Chondrocyte (in vitro differentiated cells): Measurements from ENCODE around the gene NCF4. TPM values are rescaled to one million over a fixed set of nuclear protein-coding genes. Genes with fewer than 3 reads are reported as not detected.

Experiments used
- DNase-seq: peaks from one replicate; pipeline ENCODE4 v3.0.0; 2021; ENCODE audit warnings: mixed read lengths, low spot score
- H3K27ac Mint-ChIP-seq: one replicate; pipeline ENCODE4 v1.8.0; 2021; ENCODE audit warnings: mild to moderate bottlenecking, moderate library complexity, mixed read lengths; ENCODE audit not compliant: unreplicated experiment
- H3K27me3 Mint-ChIP-seq: 2 replicates; pipeline ENCODE4 v1.8.0; 2021; ENCODE audit warnings: low read depth, mixed read lengths
- H3K36me3 Mint-ChIP-seq: 2 replicates; pipeline ENCODE4 v1.8.0; 2021; ENCODE audit warnings: low read depth, mixed read lengths
- H3K4me1 Mint-ChIP-seq: 2 replicates; pipeline ENCODE4 v1.8.0; 2021; ENCODE audit warnings: low read depth, mild to moderate bottlenecking, mixed read lengths
- H3K4me3 Mint-ChIP-seq: one replicate; pipeline ENCODE4 v1.8.0; 2021; ENCODE audit warnings: mild to moderate bottlenecking, moderate library complexity, mixed read lengths; ENCODE audit not compliant: unreplicated experiment
- H3K9me3 Mint-ChIP-seq: 2 replicates; pipeline ENCODE4 v1.8.0; 2021; ENCODE audit warnings: low read depth, mixed read lengths
- CTCF ChIP-seq: fragments of 200-600 bp; sonication (generic); IDR thresholded peaks from 2 replicates; pipeline ENCODE4 v1.5.0; 2021; ENCODE audit warnings: antibody characterized with exemption, mild to moderate bottlenecking, moderate library complexity
- total RNA-seq: library from RNA; stranded (reverse); gene quantifications from 3 replicates; pipeline ENCODE4 v1.2.1, GENCODE V29; 2021

Gene NCF4
- total RNA-seq, 1 donor from 2014 or later = not detected

GRCh38 chr22:36894266-36894665 lies 33.5 kb downstream of the NCF4 start:
- H3K4me3 Mint-ChIP-seq = no peak overlapping the region
- no peak for DNase-seq
- no peaks in the 10 kb centered on the region for H3K4me1 Mint-ChIP-seq
- peaks cover 38% of the 10 kb centered on the region for H3K27me3 Mint-ChIP-seq
- H3K9me3 Mint-ChIP-seq = peaks cover 15% of the 10 kb centered on the region
- no peak for TF ChIP-seq CTCF
- H3K36me3 Mint-ChIP-seq = peaks cover 2% of the 10 kb centered on the region
- H3K27ac Mint-ChIP-seq = no peak overlapping the region

GRCh38 chr22:36897611-36898010 lies 36.8 kb downstream of the NCF4 start:
- TF ChIP-seq CTCF = no peak
- Mint-ChIP-seq H3K9me3 (peaks cover 18% of the 10 kb centered on the region), H3K4me1 (no peaks in the 10 kb centered on the region), H3K4me3 (no peak overlapping the region), H3K27ac (no peak overlapping the region), H3K27me3 (peaks cover 43% of the 10 kb centered on the region), H3K36me3 (peaks cover 3% of the 10 kb centered on the region)
- no peak for DNase-seq

GRCh38 chr22:36898690-36899089 lies 37.9 kb downstream of the NCF4 start:
- no peak for TF ChIP-seq CTCF
- peaks cover 42% of the 10 kb centered on the region for H3K27me3 Mint-ChIP-seq
- no peak overlapping the region for H3K27ac Mint-ChIP-seq
- DNase-seq = no peak
- H3K4me1 Mint-ChIP-seq = no peaks in the 10 kb centered on the region
- no peak overlapping the region for H3K4me3 Mint-ChIP-seq
- peaks cover 18% of the 10 kb centered on the region for H3K9me3 Mint-ChIP-seq
- H3K36me3 Mint-ChIP-seq = peaks cover 3% of the 10 kb centered on the region

GRCh38 chr22:36899498-36899897 lies 38.7 kb downstream of the NCF4 start:
- no peaks in the 10 kb centered on the region for H3K4me1 Mint-ChIP-seq
- H3K27me3 Mint-ChIP-seq = peaks cover 44% of the 10 kb centered on the region
- H3K27ac Mint-ChIP-seq = no peak overlapping the region

GRCh38 chr22:36900225-36900624 lies 39.4 kb downstream of the NCF4 start:
- peaks cover 44% of the 10 kb centered on the region for H3K27me3 Mint-ChIP-seq
- no peak overlapping the region for H3K4me3 Mint-ChIP-seq
- H3K9me3 Mint-ChIP-seq = peaks cover 13% of the 10 kb centered on the region
- H3K36me3 Mint-ChIP-seq = peaks cover 1% of the 10 kb centered on the region
- H3K4me1 Mint-ChIP-seq = no peaks in the 10 kb centered on the region
- H3K27ac Mint-ChIP-seq = no peak overlapping the region
- DNase-seq = no peak
- no peak for TF ChIP-seq CTCF

More at GRCh38 chr22:36899498-36899897, 38.7 kb downstream of the NCF4 start:
- H3K4me3 Mint-ChIP-seq = no peak overlapping the region
- no peak for DNase-seq
- peaks cover 3% of the 10 kb centered on the region for H3K36me3 Mint-ChIP-seq
- H3K9me3 Mint-ChIP-seq = peaks cover 18% of the 10 kb centered on the region
- TF ChIP-seq CTCF = no peak
